CD4-positive, alpha-beta T cell (primary cell): Measurements from ENCODE around the gene PDK2. TPM values are rescaled to one million over a fixed set of nuclear protein-coding genes. Genes with fewer than 3 reads are reported as not detected.

Source experiments
- ATAC-seq: fragments of 200-7000 bp; cut with Tn5 transposase; one replicate; pipeline ENCODE4 v1.10.0; 2022; ENCODE audit warnings: mild to moderate bottlenecking; ENCODE audit not compliant: poor library complexity
- CTCF ChIA-PET: fragments of 350-600 bp; sonication (Branson Sonifier 250); formaldehyde crosslinking; loops from one replicate; lab custom pipeline; 2021; ENCODE audit warnings: antibody characterized with exemption, inconsistent platforms; lab: Charles Lee
- POLR2A ChIA-PET: fragments of 350-600 bp; sonication (Branson Sonifier 250); formaldehyde crosslinking; loops from one replicate; lab custom pipeline; 2021; ENCODE audit warnings: antibody characterized with exemption, inconsistent platforms; lab: Charles Lee
- DNase-seq, 14 experiments: peaks; one replicate each; pipeline ENCODE4 v3.0.0-alpha.2; 2013 to 2020; ENCODE audit warnings: mixed read lengths in 2 of 14
- H3K27ac ChIP-seq, 2 donors: one replicate each; pipeline versions ENCODE4 v1.5.1 to v1.7.0; 2013; ENCODE audit warnings: low read length in 2 of 2, low read depth in 1 of 2, mild to moderate bottlenecking in 1 of 2
- H3K27me3 ChIP-seq, 2 experiments: 1 replicate in 1 of 2; 2 replicates in 1 of 2; pipeline versions ENCODE4 v1.6.1 to v1.7.0; 2013; ENCODE audit warnings: low read length in 2 of 2, control low read depth in 1 of 2, mild to moderate bottlenecking in 1 of 2, moderate library complexity in 1 of 2; ENCODE audit not compliant: insufficient read depth in 2 of 2, control insufficient read depth in 1 of 2
- H3K36me3 ChIP-seq: one replicate; pipeline ENCODE4 v1.6.1; 2013; ENCODE audit warnings: low read length, control low read depth; ENCODE audit not compliant: insufficient read depth
- H3K4me1 ChIP-seq: one replicate; pipeline ENCODE4 v1.6.1; 2013; ENCODE audit warnings: low read length, control low read depth; ENCODE audit not compliant: insufficient read depth
- H3K4me3 ChIP-seq: one replicate; pipeline ENCODE4 v1.5.1; 2013; ENCODE audit warnings: mild to moderate bottlenecking, low read length, moderate library complexity
- H3K9me3 ChIP-seq, 2 experiments: 1 replicate in 1 of 2; 2 replicates in 1 of 2; pipeline versions ENCODE4 v1.6.1 to v1.7.0; 2013; ENCODE audit warnings: low read length in 2 of 2, mild to moderate bottlenecking in 2 of 2, control low read depth in 1 of 2, moderate library complexity in 1 of 2; ENCODE audit not compliant: control insufficient read depth in 1 of 2, insufficient read depth in 1 of 2
- H3K27ac Mint-ChIP-seq: one replicate; pipeline ENCODE4 v1.8.0; 2020; ENCODE audit warnings: mixed read lengths
- H3K27me3 Mint-ChIP-seq: one replicate; pipeline ENCODE4 v1.8.0; 2021; ENCODE audit warnings: mixed read lengths
- H3K36me3 Mint-ChIP-seq: one replicate; pipeline ENCODE4 v1.8.0; 2021; ENCODE audit warnings: low read depth, mixed read lengths
- H3K4me1 Mint-ChIP-seq: one replicate; pipeline ENCODE4 v1.8.0; 2021; ENCODE audit warnings: low read depth, mixed read lengths
- H3K4me3 Mint-ChIP-seq: one replicate; pipeline ENCODE4 v1.8.0; 2020; ENCODE audit warnings: mild to moderate bottlenecking, mixed read lengths
- H3K9me3 Mint-ChIP-seq: one replicate; pipeline ENCODE4 v1.8.0; 2020; ENCODE audit warnings: mixed read lengths
- CTCF ChIP-seq: fragments of 200-600 bp; IDR thresholded peaks from one replicate; pipeline ENCODE4 v1.8.0; 2022; ENCODE audit warnings: antibody characterized with exemption, mild to moderate bottlenecking
- intact Hi-C, 2 experiments: fragments of 100-400 bp; cut with DNase I in 1 of 2; cut with micrococcal nuclease in 1 of 2; formaldehyde crosslinking; loops; one replicate each; pipeline versions ENCODE4 v1.15.1 to v1.9.0; 2023 to 2025; cut with DNase I, micrococcal nuclease
- total RNA-seq, 174 experiments: library from RNA in 2 of 174; stranded (reverse) in 2 of 174; gene quantifications; one replicate each; pipeline ENCODE4 v1.2.3 and lab custom pipeline; 2021 to 2026

Gene PDK2
- total RNA-seq, 2 experiments from 2014 or later, result 8.7 to 10.1 TPM

DNA sequence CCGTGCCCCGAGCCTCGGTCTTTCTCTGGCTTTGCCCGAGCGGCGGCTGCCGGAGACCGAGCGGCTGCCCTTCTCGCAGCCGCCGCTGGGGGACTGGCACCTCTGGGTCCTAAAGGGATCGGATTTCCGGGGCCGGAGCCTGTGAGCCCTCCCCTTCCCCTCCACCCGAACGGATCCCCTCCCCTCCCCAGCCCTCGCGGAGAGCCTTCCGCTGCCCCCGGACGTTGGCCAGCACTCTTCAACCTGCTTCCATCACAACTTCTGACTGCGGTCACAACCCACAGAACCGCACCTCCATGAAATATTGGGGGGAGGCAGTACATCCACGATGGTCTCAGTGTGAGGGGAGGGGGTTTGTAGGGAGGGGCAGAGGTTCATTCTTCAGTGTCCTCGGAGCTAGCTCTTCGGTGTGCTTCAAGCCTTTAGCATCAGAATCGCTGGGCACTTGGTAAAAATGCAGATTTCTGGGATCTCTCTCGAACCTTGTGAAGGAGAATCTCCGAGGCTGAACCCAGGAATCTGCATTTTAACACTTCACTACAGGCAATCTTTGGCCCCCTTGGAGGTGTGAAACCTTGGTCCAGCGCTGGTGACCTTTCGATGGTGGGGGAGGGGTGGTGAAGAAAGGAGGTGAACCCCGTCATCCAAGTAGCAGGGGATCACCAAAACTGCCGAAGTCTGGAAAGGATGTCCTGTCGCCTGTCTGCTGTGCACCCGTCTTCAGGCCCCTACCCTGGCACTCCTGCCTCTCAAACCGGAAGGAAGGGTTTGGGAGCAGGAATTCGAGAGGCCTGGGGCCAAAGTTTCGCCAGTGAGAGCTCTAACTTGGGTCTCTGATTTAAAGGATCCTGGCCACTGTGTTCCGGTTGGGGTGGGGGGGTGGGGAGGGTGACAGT lies 56.1 kb downstream of the PDK2 start:
- Mint-ChIP-seq H3K27me3 (no peaks in the 10 kb centered on the region), H3K36me3 (peaks cover 22% of the 10 kb centered on the region), H3K4me3 (peak overlapping the region; percentile 90), H3K4me1 (peaks cover 51% of the 10 kb centered on the region), H3K27ac (peak overlapping the region; percentile 84), H3K9me3 (no peaks in the 10 kb centered on the region)
- peak; percentile 52 for TF ChIP-seq CTCF
- peaks cover 7% of the 10 kb centered on the region for H3K36me3 ChIP-seq
- no peaks in the 10 kb centered on the region for H3K27me3 ChIP-seq
- intact Hi-C loops, result loop anchor here (1.0 to 5.0 kb wide), 3 partner anchors 10 to 54 kb away; partner anchors contain the start of gene PDK2 (in 1 of the 2)
- H3K4me1 ChIP-seq, result peaks cover 54% of the 10 kb centered on the region
- ATAC-seq (peak; percentile 64), DNase-seq (peak; percentile 68 to 95 (median 80))
- POLR2A ChIA-PET, result interaction anchor here (0.7 to 4.2 kb wide), 9 partner anchors 10 to 58 kb away, joined by 3 to 50 read pairs (median 6); no protein-coding TSS in a partner anchor
- H3K4me3 ChIP-seq, result peak overlapping the region; percentile 86
- peak overlapping the region; percentile 47 to 74 for H3K27ac ChIP-seq
- no peaks in the 10 kb centered on the region for H3K9me3 ChIP-seq
- CTCF ChIA-PET, result interaction anchor here (1.2 to 2.4 kb wide), 8 partner anchors 9 to 246 kb away, joined by 3 to 26 read pairs (median 6); partner anchors contain the start of gene LRRC59

DNA sequence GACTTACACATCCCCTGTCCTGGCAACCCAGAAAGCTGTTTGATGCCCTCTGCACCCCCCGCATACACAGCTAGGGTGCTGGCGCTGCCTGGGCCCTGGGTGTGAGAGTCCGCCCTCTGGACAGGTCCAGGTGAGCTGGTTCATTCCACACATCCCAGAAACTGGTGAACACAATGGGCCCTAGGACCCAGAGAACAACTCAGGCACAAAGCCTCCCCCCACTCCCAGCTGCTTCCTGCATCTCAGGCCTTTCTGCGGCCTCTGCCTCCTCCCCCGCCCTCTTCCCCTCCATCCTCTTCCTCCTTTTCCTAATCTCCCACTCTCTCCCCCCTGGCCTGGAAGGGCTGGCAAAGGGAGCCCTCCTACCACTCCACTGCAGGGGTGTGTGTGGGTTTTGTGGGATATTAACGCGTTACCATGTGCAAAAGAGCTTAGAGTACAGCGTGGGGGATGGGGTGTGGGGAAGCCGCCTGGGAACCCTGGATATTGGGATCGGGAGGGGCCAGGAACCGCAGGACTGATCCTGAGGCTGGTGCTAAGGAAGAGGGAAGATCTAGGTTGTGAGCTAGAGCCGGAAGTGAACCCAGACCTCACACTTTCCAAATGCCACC lies 56.9 kb downstream of the PDK2 start:
- TF ChIP-seq CTCF, result no peak
- Histone ChIP-seq H3K27ac (peak overlapping the region; percentile 47 to 70), H3K4me1 (peaks cover 47% of the 10 kb centered on the region), H3K4me3 (peak overlapping the region; percentile 86), H3K27me3 (no peaks in the 10 kb centered on the region), H3K9me3 (no peaks in the 10 kb centered on the region), H3K36me3 (no peaks in the 10 kb centered on the region)
- DNase-seq (peak in 10 of 14 experiments; percentile 31 to 79 (median 49)), ATAC-seq (peak; percentile 12)
- ChIA-PET CTCF (interaction anchor here (1.2 to 2.4 kb wide), 8 partner anchors 9 to 245 kb away, joined by 3 to 26 read pairs (median 6); partner anchors contain the start of gene LRRC59), POLR2A (interaction anchor here (0.7 to 4.2 kb wide), 9 partner anchors 9 to 1152 kb away, joined by 3 to 50 read pairs (median 4); no protein-coding TSS in a partner anchor)
- Mint-ChIP-seq H3K27ac (peak overlapping the region; percentile 84), H3K4me1 (peaks cover 44% of the 10 kb centered on the region), H3K9me3 (no peaks in the 10 kb centered on the region), H3K4me3 (peak overlapping the region; percentile 90), H3K27me3 (no peaks in the 10 kb centered on the region), H3K36me3 (peaks cover 16% of the 10 kb centered on the region)
- intact Hi-C loops, result loop anchor here (1.0 to 5.0 kb wide), 3 partner anchors 9 to 55 kb away; partner anchors contain the start of gene PDK2 (in 1 of the 2)

DNA sequence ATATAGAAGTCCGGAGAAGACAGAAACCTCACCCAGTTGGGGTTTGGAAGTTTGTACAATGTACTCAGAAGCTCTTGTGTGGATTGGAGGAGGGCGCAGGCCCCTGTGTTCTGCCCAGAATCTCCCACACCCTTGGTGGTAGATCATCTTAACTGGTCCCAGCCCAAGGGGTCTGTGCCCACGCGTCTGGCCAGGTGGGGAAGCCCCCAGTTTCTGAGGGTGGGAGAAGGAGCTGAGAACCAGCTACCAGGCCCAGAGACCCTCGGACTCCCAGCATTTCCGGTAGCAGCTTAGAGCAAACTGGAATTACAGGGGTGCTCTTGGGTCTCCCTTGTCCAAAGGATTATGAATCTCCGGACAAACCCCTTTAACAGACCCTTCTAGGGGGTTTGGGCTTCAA lies 57.6 kb downstream of the PDK2 start:
- H3K27me3 Mint-ChIP-seq, result no peaks in the 10 kb centered on the region
- peaks cover 9% of the 10 kb centered on the region for H3K36me3 Mint-ChIP-seq
- POLR2A ChIA-PET, result interaction anchor here (0.7 to 4.2 kb wide), 7 partner anchors 9 to 1153 kb away, joined by 3 to 50 read pairs (median 6); no protein-coding TSS in a partner anchor
- TF ChIP-seq CTCF, result no peak
- Histone ChIP-seq H3K36me3 (no peaks in the 10 kb centered on the region), H3K27ac (peak overlapping the region; percentile 21 to 47), H3K4me3 (no peak overlapping the region), H3K9me3 (no peaks in the 10 kb centered on the region), H3K27me3 (no peaks in the 10 kb centered on the region), H3K4me1 (peaks cover 46% of the 10 kb centered on the region)
- CTCF ChIA-PET, result interaction anchor here (1.2 to 2.4 kb wide), 8 partner anchors 9 to 245 kb away, joined by 3 to 26 read pairs (median 6); partner anchors contain the start of gene LRRC59
- ATAC-seq (no peak), DNase-seq (no peak)
- H3K4me1 Mint-ChIP-seq, result peaks cover 38% of the 10 kb centered on the region
- peak overlapping the region; percentile 84 for H3K27ac Mint-ChIP-seq
- no peaks in the 10 kb centered on the region for H3K9me3 Mint-ChIP-seq
- H3K4me3 Mint-ChIP-seq, result no peak overlapping the region
- intact Hi-C loops, result loop anchor here in 1 of 2 experiments (5.0 kb wide), 1 partner anchor 55 kb away; the partner anchor contains the start of gene PDK2
